GM21619 (cell line): ENCODE results near the gene HTR2C.
"Not testable (repeated sequence)": the region's sequence is repeated elsewhere in the genome, so short reads cannot be mapped to it uniquely, and the experiment has no call there.

ENCODE experiments used
- ATAC-seq: cut with Tn5 transposase; IDR thresholded peaks from one replicate; pipeline ENCODE4 v1.9.1; 2021; ENCODE audit not compliant: unreplicated experiment

HTR2C gene

GRCh38 chrX:114710571-114710970 is 126.7 kb downstream of the HTR2C start:
- ATAC-seq = no peak

- ATAC-seq = no peak
Measured at GRCh38 chrX:114712466-114712865, 128.6 kb downstream of the HTR2C start.

DNA sequence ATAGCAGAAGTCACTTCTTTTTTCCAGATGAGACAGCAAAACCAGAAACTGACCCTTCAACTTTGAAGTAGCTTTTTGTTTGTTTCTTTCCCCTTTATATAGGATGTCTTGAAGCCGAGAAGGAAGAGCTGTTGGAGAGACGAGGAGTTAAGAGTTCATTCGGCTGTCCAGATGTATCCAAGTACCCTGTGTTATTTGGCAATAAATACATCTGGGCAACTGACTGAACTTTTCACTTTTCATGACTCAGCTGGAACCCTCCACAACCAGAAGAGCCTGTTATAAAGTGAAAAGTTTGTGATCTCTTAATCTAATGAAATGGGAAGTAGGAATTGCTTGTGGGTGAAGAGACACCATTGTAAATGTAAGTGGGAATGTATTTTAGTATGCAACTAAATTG is 131.2 kb downstream of the HTR2C start:
- ATAC-seq = no peak

DNA sequence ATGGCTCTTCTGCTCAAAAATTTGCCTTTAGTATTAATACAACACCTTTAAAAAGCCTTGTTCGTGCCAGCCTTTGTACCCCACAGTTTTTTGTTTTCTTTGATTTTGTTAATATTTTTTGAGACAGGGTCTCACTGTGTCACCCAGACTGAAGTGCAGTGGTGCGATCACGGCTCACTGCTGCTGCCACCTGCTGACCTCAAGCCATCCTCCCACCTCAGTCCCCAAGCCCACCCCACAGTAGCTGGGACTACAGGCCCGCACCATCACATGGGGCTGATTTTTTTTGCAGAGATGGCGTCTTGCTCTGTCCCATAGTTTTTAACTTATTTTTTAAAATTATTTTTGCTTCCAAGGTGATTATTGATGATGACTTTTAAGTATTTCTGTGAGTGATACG is 134.0 kb downstream of the HTR2C start:
- ATAC-seq = no peak

DNA sequence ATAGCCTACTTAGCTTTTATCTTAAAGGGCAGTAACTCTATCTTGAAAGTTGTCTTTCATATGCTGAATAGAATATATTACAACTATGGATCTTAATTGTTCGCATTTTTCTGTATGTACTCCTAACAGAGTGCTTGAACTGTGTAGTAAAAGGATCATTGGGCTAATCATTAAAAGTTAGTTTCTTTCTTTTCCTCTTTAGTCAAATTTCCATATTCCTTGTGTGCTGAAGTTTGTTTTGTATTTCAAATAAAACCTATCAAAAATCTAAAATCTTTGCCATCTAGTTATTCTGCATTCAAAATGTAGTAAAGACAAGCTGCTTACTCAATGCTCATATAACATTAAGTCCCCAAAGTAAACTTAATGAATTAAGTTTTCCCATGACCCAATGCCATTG is 182.7 kb downstream of the HTR2C start:
- ATAC-seq = no peak

GRCh38 chrX:114774691-114775090 is 190.8 kb downstream of the HTR2C start:
- no peak for ATAC-seq

DNA sequence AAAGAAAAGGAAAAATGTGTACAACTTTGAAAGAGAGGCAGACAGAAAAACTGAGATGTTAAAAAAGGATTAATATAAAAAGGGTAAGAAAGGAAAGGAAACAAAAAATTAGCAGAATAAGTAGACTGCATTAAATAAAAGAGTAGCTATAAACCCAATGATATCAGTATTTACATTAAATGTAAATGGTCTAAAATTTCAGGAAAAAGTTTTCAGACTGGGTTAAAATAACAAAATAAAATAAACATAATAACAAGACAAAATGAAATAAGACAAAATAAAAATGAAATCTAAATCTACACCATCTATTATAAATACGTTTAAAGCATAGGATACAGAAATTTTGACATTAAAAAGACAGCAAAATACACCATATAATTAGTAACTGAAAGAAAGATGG is 199.0 kb downstream of the HTR2C start:
- no peak for ATAC-seq

DNA sequence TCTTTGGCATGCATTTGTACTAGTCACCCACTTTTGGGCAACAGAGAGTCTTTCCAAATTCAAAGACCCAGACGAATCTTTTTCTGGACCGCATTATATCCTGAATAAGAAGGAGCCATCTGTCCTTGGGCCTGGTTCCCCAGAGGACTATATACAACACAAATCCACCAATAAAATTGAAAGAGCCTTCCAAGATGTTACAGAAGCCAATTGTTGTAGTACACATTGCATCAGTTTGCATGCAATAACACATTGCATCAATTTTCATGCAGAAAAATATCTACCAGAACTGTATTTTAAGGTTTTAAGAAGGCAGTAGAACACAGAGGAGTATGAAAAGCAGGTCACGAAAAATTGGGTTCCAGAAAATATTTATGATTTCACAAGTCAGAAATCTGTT is 203.2 kb downstream of the HTR2C start:
- ATAC-seq = no peak

DNA sequence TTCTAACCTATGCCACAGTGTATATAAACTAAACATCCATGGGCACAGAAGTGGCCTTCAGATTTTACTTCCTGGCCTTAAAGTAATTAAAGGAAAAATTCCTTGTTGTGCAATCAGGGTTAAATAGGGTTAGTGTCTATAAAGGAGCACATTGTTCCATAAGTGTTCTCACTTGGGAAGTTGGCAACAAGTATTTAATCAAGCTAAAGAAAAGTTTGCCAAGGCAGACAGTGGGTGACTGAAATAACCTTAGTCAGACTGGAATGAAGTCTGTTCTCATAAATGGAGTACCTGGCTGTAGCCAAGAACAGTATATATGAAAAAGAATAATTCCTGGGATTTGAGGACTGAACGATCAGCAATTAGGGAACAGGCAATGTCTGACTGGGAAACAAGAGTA is 213.6 kb downstream of the HTR2C start:
- ATAC-seq = no peak

DNA sequence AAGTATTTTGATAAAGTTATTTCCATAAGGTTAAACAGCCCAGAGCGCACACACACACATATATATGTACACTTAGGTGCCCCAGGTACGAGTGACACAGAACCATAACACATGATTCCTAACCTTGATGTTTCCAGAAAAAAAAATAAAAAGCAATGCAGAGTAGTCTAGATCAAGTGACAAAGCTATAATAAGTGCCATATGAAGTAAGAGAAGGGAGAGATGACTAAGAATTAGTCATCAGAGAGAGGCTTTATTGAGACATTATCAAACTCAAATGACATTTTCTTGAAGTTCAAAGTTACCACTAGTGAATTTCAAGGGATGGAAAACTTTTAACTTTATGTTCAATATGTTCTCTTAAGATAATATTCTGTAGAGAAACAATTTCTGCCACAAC is 215.0 kb downstream of the HTR2C start:
- no peak for ATAC-seq

DNA sequence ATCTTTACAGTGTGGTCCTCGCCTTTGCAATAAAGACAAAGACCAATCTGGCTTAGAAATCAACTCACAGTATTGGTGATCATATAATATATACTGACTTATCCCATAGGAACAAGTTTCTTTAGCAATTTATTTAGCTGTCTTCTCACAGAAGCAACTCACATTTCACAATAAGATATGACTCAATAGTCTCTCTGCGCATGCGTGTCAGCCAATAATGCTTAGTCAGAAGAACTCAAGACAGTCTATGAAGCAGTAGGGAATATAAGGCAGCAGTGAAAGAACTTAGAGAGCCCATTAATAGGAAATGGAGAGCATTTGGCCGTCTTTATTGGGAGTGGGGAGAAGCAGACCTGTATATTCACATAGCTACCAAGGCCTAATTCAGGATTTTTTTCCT is 216.8 kb downstream of the HTR2C start:
- ATAC-seq = no peak

- no peak for ATAC-seq
Measured at GRCh38 chrX:114819509-114819908, 235.6 kb downstream of the HTR2C start.

DNA sequence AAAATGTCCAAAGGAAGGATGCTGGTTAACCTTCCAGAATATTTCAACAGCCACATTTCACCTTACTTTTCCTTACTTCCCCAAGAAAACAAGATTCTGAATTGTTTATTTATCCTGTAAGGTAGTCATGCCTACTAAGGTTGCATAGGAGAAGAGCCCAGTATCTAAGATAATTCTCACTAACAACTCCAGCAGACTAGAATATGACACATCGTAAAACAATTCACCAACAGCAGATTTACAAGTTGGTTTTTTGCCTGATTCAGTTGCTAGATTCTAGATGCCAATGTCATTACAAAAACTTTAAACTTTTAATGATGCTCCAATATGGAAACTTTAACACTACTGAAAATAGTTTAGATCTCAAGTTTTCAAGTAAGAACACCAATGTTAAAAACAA is 257.2 kb downstream of the HTR2C start:
- no peak for ATAC-seq

GRCh38 chrX:114842181-114842580 is 258.3 kb downstream of the HTR2C start:
- no peak for ATAC-seq

- no peak for ATAC-seq
Measured at GRCh38 chrX:114889481-114889880, 305.6 kb downstream of the HTR2C start.

DNA sequence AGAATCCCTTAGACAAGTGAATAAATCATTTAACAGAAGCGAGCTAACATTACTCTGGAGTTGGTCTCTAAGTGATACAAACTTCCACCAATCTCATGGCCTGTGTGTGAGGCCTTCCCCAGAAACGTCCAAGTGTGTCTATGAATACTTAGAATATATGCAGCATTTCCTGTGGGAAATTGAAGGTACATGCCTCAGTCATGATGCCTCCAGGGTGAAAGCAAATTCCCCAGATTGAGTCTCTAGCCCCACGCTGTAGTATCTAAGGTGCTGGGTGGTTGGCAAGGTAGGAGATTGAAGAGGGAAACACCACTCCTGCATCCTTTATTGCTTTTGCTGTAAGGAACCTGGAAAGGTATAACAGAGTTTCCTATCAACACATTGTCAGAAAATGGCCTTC is 319.7 kb downstream of the HTR2C start:
- ATAC-seq = no peak

DNA sequence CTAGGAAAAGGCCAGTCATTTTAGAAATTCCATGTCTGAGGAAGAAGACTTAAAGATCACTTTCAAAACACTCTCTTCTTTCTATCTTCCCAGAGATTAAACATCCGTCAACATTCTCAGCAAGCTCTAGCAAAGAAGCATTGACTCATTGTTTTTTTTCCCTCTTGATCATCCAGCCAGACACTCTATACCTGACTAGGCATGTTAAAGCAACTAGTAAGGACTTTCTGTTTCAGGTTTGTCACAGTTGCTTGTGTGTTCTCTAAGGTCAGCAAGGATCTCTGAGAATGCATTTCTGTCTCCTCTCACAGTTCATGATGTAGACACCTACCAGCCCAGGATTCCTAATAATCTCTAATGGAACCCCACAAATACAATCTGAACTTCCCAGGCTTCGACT is 321.4 kb downstream of the HTR2C start:
- no peak for ATAC-seq

DNA sequence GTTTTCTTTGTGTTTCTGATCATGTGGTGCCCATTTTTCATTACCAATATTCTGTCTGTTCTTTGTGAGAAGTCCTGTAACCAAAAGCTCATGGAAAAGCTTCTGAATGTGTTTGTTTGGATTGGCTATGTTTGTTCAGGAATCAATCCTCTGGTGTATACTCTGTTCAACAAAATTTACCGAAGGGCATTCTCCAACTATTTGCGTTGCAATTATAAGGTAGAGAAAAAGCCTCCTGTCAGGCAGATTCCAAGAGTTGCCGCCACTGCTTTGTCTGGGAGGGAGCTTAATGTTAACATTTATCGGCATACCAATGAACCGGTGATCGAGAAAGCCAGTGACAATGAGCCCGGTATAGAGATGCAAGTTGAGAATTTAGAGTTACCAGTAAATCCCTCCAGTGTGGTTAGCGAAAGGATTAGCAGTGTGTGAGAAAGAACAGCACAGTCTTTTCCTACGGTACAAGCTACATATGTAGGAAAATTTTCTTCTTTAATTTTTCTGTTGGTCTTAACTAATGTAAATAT is 323.2 kb downstream of the HTR2C start:
- no peak for ATAC-seq

DNA sequence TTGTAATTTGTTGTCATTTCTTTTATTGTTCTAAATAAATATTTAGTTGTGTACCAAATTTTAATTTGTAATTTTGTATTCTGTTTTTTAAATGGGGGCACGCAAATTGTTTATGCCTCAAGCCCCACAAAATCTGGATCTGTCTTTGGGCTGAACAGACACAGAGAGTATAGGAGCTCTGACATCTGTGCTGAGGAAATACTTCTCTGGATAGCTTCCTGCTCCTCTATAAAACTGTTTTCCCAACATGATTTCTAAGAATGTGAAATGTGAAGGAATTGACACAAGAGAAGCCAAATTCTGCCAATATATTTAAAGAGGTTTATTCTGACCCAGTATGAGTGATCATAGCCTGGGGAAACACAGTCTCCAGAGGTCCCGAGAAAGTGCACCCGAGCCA is 340.5 kb downstream of the HTR2C start:
- no peak for ATAC-seq

DNA sequence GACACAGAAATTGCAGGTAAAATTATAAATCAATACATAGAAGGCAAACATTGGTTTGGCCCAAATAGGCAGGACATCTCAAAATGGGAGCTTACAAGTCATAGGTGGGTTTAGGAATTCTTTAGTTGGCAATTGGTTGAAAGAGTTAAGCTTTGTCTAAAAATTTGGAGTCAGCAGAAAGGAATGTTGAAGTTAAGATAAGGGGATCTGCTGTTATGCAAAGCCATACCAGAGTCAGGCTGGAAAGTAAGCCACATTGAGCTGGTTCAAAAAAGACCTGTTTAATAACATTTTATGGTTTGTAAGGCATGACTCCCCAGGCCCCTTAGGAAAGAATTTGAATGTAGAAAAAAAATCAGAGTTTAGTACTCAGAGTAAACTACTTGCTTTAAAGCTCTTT is 341.0 kb downstream of the HTR2C start:
- ATAC-seq = no peak

DNA sequence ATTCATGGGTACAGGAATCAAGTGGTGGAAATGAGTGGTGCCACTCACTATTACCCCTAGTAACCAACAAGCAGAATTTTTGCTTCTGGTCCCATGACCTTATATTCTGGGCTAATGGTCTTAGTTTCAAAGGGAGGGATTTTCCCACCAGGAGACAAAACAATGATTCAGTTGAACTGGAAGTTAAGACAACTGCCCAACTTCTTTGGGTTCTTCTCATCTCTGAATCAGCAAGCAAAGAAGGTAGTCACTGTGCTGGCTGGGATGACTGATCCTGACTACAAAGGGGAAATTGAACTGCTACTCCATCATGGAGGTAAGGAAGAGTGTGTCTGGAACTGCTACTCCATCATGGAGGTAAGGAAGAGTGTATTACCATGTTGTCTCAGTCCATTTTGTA is 346.3 kb downstream of the HTR2C start:
- ATAC-seq = no peak

GRCh38 chrX:114932550-114932949 is 348.7 kb downstream of the HTR2C start:
- no peak for ATAC-seq

GRCh38 chrX:114933291-114933690 is 349.4 kb downstream of the HTR2C start:
- not testable (repeated sequence) for ATAC-seq

- ATAC-seq = not testable (repeated sequence)
Measured at GRCh38 chrX:114937090-114937489, 353.2 kb downstream of the HTR2C start.
